Renal cortex interstitium (tissue), 11 donors: ENCODE measurements around the gene ASXL2. TPM values are rescaled to one million over a fixed set of nuclear protein-coding genes. Genes with fewer than 3 reads are reported as not detected.
"Not testable (repeated sequence)": the region's sequence is repeated elsewhere in the genome, so short reads cannot be mapped to it uniquely, and the experiment has no call there.

Experiments
- DNase-seq, 11 donors: peaks; one replicate each; pipeline ENCODE4 v3.0.0-alpha.2; 2013; ENCODE audit warnings: low read depth in 9 of 11, low spot score in 4 of 11; ENCODE audit errors: extremely low read depth in 1 of 11
- polyA plus RNA-seq, 3 donors: library from polyadenylated mRNA; unstranded; fragments of 120-200 nt; gene quantifications; one replicate each; pipeline ENCODE4 v1.2.1, GENCODE V29; 2013; ENCODE audit not compliant: insufficient read length in 3 of 3

The ASXL2 gene
- polyA plus RNA-seq, 3 donors: 19.8 to 20.9 (median 20.2) TPM

DNA sequence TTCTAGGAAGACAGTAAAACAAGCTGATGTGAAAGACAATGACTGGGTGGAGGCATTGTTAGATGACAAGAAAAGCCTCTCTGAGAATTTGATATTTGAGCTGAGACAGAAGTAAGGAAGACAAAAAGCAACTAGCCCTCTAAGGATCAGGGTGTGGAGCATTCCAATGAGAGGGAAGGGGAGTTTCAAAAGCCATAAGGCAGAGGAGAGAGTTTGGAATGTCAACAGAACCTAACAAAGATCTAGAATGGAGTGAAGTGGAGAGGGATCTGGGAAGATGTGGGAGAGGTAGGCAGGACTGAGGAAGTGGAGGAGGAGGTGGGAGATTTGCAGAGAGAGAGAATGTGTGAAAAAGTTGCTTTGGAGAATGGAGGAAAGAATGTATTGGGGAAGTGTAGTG lies 17.3 kb upstream of the ASXL2 start:
- DNase-seq: no peak

- DNase-seq: no peak
Observed at GRCh38 chr2:25895018-25895417, 16.7 kb upstream of the ASXL2 start.

DNA sequence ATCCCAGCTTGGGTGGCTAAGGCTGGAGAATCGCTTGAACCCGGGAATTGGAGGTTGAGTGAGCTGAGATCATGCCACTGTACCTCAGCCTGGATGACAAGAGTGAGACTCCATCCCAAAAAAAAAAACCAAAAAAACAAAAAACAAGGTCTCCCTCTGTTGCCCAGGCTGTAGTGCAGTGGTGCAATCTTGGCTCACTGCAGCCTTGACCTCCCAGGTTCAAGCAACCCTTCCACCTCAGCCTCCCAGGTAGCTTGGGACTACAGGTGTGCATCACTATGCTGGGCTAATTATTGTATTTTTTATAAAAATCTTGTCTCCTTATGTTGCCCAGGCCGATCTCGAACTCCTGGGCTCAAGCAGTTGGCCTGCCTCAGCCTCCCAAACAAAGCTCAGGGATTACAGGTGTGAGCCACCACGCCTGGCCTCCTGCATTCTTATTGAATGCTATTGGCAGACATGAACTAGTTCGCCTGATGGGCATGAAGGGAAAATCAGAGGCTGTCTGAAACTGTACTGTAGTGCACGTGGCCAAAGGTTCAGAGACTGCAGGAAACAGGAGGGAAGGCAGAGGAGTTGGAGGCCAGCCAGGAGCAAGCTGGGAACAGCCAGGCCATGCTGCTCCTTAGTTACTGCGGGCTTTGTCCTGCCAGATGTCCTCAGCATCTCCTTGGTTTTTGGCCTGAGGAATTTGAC lies 16.0 kb upstream of the ASXL2 start:
- no peak for DNase-seq

DNA sequence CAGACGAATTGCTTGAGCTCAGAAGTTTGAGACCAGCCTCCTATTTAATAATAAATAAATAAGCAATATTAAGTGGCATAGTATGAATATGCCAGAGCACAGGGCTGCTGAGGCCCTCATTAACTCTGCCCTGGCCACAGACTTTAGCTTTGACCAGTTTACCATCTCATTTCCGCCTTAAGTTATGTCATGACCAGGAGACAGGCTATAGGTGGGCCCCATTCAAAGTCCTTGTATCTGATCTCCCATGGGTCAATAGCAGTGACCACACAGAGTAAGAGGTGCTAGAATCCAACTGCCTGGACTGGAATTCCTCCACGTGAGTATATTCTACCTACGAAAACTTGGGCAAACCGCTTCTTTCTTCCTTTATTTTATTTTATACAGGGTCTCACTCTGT lies 13.4 kb upstream of the ASXL2 start:
- no peak for DNase-seq

DNA sequence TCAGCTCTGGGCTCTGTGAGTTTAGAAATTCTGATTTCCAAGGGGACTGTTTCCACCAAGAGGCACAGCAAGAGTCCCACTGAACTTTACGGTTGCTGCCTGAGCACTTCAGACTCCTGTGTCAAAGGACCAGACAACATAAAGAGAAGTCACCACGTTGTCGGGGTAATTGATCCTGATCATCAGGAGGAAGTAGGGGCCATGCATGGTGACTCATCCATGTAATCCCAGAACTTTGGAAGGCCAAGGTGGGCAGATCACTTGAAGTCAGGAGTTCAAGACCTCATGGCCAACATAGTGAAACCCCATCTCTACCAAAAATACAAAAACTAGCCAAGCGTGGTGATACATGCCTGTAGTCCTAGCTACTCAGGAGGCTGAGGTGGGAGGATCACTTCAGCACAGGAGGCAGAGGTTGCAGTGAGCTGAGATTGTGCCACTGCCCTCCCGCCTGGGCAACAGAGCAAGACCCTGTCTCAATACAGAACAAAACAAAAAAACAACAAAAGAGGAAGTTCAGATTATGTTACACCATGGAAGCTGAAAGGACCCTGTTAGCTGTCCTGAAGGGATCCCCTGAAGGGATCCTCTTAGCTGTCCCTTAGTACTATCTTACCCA lies 9.4 kb upstream of the ASXL2 start:
- no peak for DNase-seq

GRCh38 chr2:25885933-25886332 lies 7.6 kb upstream of the ASXL2 start:
- DNase-seq: no peak

- DNase-seq: no peak
Observed at GRCh38 chr2:25881764-25882163, 3.5 kb upstream of the ASXL2 start.

DNA sequence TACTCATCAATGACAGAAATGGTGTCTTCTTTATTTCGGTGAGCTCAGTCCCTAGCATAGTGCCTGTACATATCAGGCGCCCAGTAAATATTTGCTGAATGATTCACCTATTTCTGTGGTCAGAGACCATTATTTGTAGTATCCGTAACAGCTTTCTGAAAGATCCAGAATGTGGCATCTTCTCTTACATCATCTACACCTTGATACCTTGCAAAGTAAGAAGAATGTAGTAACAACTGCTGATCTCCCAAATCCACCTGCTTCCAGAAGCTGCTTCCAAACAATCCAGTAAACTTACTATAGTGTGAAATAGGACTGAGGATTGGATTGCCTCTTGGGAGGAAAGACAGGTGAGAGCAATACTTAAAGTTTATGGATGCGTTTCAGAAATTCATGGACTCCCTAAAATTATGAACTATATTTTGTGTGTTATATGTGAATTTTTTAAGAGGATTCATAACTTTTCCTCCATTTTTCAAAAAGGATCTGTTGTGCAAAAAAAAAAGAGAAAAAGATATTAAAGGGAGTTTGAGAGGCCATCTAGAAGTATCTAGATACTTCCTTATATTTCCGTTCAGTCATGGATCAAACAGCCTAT lies 945 bp upstream of the ASXL2 start:
- no peak for DNase-seq

DNA sequence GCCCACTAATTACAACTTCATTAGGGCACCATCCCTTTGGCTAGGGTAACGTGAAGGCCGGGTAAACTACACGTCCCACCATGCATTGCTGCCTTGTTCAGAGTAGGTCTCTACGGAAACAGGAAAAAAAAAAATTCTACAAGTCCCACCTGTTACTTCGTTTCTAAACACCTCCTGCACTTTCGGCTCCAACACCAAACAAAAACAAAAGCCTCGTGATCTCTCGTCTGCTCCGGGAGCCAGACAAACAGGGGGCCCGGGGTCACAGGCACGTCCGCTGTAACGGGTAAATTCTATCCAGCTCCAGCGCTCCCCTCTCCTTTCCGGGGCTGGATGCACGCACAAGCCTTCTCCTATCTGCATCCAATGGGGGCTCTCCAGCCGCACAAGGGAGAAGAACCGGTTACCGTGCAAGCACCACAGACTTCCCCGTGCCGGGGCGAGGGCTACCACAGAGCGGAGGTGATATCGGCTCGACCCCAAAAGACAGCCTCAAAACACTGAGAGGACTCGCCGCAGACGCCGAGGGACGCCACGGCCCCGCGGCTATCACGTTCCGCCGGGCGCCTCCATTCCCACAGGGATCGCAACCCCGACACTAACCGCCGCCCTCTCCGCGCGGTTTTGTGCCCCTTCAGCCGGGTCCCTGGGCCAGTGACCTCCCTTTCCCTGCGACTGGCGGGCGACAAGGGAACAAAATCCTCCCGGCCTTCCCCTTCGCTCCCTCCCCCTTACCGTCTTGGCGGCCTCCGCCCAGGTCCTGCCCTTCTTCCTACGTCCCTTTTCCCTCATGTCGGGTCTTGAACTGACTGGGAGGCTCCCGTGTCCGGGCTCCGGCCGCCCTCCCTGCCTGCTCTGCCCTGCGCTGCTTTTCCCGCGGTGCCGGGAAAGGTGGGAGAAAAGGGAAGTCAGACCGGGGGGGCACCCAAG lies 591 bp downstream of the ASXL2 start:
- peak in 10 of 11 donors; percentile 26 to 63 (median 44) for DNase-seq

GRCh38 chr2:25872134-25872533 lies 6.2 kb downstream of the ASXL2 start:
- no peak for DNase-seq

DNA sequence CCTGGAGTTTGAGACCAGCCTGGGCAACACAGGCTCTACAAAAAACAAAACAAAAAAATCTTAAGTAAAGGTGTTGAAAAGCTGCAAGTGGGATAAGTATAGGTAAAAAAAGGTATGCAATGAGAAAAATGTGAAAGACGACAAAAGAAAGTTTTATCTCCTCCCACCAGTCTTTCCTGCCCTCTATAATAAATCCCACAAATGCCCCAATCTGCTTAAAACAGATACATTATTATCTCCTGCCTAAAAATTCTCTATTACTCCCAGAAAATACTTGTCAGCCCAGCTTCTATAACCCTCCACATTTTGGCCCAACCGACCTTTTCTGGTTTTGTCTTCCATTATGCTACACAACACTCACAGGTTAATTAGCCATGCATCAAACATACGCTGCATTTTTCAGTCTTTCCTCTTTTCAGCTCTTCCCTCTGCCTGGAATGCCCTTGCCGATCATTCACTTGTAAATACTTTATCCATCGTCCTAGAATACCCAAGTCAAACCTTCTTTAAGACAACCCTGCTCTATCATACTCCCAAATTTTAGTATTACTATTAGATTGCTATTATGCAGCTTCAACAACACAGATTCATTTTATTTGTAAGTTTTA lies 10.8 kb downstream of the ASXL2 start:
- DNase-seq: no peak

GRCh38 chr2:25856377-25856776 lies 21.9 kb downstream of the ASXL2 start:
- DNase-seq: no peak

GRCh38 chr2:25855065-25855464 lies 23.2 kb downstream of the ASXL2 start:
- DNase-seq: no peak

- DNase-seq: no peak
Observed at GRCh38 chr2:25854613-25855012, 23.7 kb downstream of the ASXL2 start.

DNA sequence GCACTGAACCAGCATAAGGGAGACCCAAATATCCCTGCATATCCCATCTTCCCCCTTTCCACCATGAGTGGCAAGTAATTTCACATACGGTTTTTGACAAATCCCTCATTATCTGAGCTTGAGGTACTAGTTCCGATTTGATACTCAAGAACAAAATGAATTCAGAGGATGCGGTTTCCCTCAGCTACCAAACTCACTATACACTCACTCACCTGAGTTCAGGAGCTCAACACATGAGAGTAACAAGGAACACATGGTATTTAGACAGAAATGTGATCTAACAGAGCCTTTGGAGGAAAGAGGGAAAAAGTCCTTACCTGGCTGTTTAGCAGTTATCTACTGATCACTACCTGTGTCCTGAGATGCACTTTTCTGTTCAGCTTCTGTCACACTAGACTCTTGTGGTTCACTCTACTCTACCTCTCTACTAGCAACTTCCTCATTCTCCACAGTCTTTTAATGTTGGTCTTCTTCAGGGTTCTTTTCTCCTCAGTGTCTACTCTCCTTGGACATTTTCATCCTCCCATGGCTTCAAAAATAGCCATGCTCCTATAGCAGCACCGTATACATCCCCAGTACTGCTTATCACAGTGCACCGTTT lies 25.1 kb downstream of the ASXL2 start:
- DNase-seq: no peak

- peak in 10 of 11 donors; percentile 10 to 46 (median 30) for DNase-seq
Observed at GRCh38 chr2:25851740-25852503, 26.4 kb downstream of the ASXL2 start.

GRCh38 chr2:25850400-25850799 lies 27.9 kb downstream of the ASXL2 start:
- not testable (repeated sequence) for DNase-seq

DNA sequence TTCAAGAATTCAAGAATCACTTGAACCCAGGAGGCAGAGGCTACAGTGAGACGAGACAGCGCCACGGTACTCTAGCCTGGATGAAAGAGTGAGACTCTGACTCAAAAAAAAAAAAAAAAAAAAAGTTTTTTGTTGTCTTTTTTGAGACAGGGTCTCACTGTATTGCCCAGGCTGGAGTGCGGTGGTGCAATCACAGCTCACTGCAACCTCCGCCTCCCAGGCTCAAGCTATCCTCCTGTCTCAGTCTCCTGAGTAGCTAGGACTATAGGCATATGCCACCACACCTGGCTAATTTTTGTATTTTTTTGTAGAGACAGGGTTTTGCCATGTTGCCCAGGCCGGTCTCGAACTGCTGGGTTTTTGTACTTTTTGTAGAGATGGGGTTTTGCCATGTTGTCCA lies 28.9 kb downstream of the ASXL2 start:
- DNase-seq: not testable (repeated sequence)
